ENCODE results near the gene POLR2J2.
"Not testable (repeated sequence)": the region's sequence is repeated elsewhere in the genome, so short reads cannot be mapped to it uniquely, and the experiment has no call there.

The POLR2J2 gene

DNA sequence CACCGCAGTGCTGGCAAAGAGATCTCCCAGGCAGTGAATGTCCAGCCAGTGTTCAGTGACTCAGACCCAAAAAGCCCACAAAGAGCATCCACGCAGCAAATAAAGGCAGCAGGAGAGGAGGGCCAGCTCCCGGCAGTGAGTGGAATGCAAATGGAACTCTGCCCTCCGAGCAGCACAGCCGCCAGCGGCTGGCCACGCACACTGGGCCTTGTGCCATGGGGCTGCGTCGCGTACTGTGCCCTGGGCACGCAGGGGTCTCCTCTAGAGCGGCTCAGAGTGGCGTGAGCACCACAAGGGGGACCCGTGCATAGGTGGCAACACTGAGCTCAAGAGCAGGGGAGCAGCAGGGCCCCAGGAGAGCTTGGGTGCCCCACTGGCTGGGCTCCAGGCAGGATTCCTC lies 3.9 kb downstream of the POLR2J2 start:
- not testable (repeated sequence) for DNase-seq

GRCh38 chr7:102666850-102667249 lies 4.6 kb downstream of the POLR2J2 start:
- DNase-seq = not testable (repeated sequence)

DNA sequence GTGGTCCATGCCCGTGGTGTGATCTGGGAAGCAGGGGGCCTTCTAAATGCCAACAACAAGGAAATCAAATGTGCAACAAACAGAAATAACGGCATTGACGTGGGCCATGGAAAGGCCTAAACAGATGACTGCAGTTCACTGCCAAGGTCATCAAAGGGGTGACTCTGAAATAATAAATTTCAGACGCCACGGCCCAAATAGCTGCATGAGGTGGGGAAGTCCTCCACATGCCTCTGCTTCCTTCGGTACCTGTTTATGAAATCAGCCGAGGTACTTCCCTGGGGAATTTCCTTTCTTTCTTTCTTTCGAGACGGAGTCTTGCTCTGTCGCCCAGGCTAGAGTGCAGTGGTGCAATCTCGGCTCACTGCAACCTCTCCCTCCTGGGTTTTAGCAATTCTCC lies 6.7 kb downstream of the POLR2J2 start:
- DNase-seq = not testable (repeated sequence)

DNA sequence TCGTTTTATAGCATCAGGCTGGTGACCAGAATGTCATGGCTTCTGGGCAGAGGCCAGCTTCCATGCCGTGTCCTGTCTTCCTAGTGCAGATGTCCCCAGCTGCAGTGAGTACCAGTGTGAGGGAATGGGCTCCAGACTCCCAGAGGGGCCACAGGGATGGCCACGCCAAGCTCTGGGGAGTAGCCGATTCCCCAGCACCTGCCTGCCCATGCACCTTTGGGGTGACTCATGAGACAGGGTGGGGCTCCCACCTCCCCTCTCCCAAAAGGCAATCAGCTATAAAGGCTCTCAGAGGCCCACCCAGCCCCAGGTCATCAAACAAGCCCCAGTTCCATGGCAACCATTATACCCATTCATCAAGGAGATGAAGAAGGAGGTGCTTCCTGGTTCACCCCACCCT lies 21.5 kb downstream of the POLR2J2 start, which contains the start of gene SPDYE2B:
Gene SPDYE2B (plus strand): TSS at position 396 of the 400 bp plus-strand sequence. CDS start 2,030 bp downstream, outside the sequence.
- DNase-seq = not testable (repeated sequence)

DNA sequence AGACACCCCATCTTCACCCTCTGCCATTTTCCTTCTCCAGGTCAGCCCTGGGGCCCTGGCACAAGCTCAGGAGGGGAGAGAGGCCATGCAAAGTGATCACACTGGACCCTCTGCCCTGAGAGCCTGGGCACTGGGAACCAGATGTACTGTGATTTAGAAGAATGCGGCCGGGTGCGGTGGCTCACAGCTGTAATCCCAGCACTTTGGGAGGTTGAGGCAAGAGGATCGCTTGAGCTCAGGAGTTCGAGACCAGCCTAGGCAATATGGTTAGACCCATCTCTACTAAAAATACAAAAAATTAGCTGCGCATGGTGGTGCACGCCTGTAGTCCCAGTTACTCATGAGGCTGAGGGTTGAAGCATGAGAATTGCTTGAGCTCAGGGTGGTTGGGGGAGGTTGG lies 23.6 kb downstream of the POLR2J2 start:
- DNase-seq = not testable (repeated sequence)

- not testable (repeated sequence) for DNase-seq
These were observed 28.1 kb downstream of the POLR2J2 start for GRCh38 chr7:102643404-102643803.

DNA sequence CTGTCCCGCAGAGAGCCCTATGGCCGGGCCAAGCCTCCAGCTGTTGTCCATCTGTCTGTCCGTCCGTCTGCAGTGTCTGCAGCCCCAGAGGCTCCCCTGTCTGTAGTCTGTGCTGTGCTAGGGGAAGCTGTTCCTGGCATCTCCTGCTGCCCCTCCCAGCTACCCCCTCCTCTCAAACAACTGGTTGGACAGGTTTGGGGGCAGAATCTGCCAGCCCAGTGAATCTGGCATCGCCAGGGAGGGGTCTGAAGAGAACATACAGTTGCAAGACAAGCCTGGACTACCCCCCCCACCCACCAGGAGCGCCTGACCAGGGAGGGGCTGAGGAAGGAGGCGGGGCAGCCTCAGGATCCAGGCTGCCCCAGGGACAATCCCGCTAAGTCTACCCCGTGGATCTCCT lies 28.8 kb downstream of the POLR2J2 start, which contains the start of gene UPK3BL1:
Gene UPK3BL1 (minus strand): TSS at position 101 of the 400 bp plus-strand sequence. CDS start 50 bp downstream, at position 51.
- not testable (repeated sequence) for DNase-seq

DNA sequence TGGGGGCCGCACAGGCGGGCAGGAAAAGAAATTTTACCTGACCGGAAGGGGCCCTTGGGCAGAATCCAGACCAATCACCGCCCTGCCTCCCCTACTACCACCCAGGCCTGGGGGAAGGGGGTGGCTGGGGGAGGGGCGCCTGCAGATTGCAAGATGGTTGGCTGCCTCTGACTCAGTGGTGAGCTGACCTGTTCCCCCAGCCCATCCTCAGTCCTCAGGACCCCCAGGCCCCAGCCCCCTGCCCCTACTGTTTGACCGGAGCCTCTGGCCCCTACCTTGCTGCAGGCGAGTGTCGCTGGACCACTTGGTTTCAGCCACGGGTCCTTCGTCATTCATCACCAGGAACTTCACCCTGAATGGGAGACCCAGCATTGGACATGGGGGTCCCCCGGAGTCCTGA lies 32.6 kb downstream of the POLR2J2 start:
- DNase-seq = not testable (repeated sequence)

DNA sequence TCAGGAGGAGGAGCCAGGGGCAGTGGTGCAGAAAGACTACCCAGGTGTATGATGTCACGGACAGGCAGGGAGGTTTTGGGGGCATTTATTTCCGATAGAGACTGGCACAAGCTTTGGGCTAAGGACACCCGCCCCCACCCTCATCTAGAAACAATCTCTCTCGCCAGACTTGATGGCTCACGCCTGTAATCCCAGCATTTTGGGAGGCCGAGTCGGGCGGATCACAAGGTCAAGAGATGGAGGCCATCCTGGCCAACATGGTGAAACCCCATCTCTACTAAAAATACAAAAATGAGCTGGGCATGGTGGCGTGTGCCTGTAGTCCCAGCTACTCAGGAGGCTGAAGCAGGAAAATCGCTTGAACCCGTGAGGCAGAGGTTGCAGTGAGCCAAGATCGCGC lies 34.5 kb downstream of the POLR2J2 start:
- not testable (repeated sequence) for DNase-seq

- not testable (repeated sequence) for DNase-seq
These were observed 36.1 kb downstream of the POLR2J2 start for GRCh38 chr7:102635354-102635753.

DNA sequence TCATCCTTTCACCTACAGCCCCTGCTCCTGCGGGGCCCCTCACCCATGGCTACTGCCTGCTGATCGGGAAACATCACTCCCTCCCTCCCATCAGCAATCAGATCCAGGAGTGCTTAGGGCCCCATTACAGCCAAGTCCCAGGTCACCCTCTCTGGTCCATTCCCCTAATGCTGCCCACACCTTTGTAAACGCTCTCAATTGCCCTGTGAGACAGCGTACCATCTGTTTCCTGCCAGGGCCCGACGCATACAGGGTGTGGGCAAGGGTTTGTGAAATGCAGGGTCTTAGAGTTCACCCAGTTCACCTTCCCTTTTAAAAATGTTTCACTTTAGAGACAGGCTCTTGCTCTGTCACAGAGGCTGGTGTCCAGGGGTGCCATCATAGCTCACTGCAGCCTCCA lies 37.2 kb downstream of the POLR2J2 start:
- not testable (repeated sequence) for DNase-seq

DNA sequence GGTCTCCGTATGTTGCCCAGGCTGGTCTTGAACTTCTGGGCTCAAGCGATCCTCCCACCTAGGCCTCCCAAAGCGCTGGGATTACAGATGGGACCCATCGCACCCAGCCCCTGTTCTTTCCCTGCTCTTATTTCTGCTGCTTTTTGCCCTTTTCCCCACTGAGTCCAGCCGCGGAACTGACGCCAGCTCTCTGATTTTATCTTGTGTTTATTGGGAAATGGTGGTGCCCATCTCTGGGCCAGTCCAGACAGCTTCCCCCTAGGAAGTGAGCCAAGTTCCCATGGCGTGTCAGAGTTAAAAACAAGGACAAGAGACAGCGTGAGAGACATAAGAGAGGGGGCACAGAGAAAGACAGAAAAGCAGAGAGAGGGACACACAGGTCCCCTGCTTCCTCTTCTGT lies 40.8 kb downstream of the POLR2J2 start:
- not testable (repeated sequence) for DNase-seq

DNA sequence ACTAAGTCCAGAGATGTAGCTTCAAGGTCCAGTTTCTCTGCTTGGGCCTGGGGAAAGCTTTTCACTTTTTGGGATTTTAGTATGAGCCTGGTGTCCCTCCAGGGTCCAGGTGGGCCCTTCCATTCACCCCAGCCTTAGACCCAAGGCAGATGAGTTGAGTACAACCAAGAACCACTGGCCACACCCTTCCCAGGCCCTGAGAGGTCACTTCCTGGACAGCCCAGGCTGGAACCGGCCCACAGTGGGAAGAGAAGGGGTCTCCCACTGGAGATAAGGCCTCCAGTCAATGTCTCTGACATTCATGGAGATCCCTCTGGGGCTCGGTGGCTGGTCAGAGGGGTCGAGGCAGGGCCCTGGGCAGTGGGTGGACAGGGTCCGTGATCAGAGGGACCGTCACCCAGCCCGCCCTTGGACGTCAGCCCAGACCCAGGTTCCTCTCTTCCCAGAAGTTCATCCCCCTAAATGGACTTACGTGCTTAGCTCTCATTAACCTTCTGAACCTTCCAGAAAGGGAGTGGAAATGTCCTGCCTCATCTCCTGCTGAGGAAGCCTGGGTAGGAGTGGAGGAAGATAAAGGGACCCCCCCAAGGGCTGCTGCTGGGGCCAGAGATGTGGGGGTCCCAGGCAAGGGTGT lies 44.1 kb downstream of the POLR2J2 start:
- not testable (repeated sequence) for DNase-seq

GRCh38 chr7:102618122-102618521 lies 53.3 kb downstream of the POLR2J2 start:
- not testable (repeated sequence) for DNase-seq

- DNase-seq = not testable (repeated sequence)
These were observed 54.8 kb downstream of the POLR2J2 start, which contains the start of gene RASA4 for GRCh38 chr7:102616507-102617125. Gene RASA4 (minus strand): TSS chr7:102616756. CDS start chr7:102616689, 67 bp downstream.

All from activated CD4-positive, CD25-positive, alpha-beta regulatory T cell (primary cell).